Cortex of kidney (tissue), 1 donor: ENCODE measurements around the gene LSM7.

Experiments used
- DNase-seq: peaks from one replicate; lab custom pipeline; 2025; lab: John Stamatoyannopoulos, UW

The LSM7 gene

GRCh38 chr19:2338055-2338615 lies 9.7 kb upstream of the LSM7 start:
- no peak for DNase-seq

DNA sequence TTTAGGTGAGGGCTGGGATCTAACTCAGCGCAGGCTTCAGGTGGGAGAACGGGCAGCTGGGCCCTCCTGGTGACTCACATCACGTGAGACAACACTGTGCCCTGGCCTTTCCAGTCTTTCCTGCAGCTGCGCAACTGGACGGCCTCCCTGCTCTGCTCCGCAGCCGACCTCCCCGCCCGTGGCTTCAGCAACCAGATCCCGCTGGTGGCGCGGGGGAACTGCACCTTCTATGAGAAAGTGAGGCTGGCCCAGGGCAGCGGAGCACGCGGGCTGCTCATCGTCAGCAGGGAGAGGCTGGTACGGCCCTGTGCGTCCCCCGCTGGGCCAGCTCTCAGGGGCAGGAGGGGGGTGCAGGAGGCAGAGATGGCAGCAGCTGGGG lies 8.9 kb upstream of the LSM7 start:
- no peak for DNase-seq

GRCh38 chr19:2336528-2337328 lies 8.3 kb upstream of the LSM7 start:
- no peak for DNase-seq

- no peak for DNase-seq
These were observed 7.5 kb upstream of the LSM7 start for GRCh38 chr19:2335848-2336247.

- no peak for DNase-seq
These were observed 6.8 kb upstream of the LSM7 start for GRCh38 chr19:2334986-2335846.

DNA sequence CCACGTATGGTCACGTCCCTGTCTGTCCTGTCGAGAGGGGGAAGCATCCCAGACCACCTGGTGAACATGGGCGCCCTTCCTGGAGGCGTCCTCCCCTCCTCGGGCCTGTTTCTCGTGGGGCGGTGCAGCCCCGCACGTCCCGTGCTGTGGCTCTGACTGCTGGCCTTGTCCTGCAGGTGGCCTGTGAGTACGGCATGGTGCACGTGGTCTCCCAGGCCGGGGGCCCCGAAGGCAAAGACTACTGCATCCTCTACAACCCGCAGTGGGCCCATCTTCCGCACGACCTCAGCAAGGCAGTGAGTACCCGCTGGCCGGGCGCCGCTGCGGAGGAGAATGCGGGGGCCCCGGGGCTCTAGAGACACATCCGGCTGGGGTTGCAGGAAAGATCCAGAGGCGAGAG lies 6.0 kb upstream of the LSM7 start:
- DNase-seq = no peak

- DNase-seq = no peak
These were observed 5.4 kb upstream of the LSM7 start for GRCh38 chr19:2333807-2334211.

GRCh38 chr19:2333027-2333806 lies 4.8 kb upstream of the LSM7 start:
- no peak for DNase-seq

GRCh38 chr19:2332341-2333026 lies 4.1 kb upstream of the LSM7 start:
- no peak for DNase-seq

DNA sequence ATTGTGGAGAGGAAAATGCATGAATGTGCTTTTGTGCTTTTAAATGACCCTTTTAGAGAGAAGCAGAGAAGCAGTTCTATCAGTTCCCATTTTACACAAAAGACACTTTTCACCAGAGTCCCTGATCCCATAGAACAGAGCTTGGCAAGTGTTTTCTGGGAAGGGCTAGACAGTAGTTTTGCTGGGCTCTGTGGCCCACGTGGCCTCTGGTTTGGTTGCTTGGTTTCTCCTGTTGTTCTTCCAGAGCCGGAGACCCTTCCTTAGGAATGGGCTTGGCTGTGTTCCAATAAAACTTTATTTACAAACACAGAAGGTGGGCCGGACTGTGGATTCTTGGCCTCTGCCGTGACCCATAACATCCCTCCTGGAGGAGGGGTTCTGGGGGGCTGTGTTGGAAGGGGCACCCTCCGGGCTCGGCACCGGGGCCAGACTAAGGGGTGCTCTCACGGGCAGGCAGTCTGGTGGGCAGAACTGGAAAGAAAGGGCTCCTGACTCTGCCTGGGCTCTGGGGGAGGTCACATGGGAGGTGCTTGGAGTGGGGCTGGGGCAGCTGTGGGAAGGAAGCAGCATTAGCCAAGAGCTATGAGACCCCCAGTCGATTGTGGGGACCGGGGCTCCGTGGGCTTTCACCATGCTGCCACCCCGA lies 3.3 kb upstream of the LSM7 start:
- DNase-seq = no peak

- no peak for DNase-seq
These were observed 2.4 kb upstream of the LSM7 start for GRCh38 chr19:2330632-2331284.

DNA sequence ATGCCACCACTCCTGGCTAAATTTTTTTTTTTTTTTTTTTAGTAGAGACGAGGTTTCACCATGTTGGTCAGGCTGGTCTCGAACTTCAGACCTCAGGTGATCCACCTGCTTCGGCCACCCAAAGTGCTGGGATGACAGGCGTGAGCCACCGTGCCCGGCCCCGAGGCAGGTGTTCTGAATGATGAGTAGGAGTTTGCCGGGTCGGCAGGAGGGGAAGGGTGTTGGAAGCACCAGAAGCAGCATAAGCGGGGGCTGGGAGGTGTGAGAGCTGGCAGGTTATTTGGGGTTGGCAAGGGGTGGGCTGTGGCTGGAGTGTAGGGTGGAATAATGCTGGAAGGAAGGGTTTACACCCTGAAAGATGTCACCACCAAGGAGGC lies 1.9 kb upstream of the LSM7 start:
- DNase-seq = no peak

- no peak for DNase-seq
These were observed 1.1 kb upstream of the LSM7 start for GRCh38 chr19:2329501-2329916.

DNA sequence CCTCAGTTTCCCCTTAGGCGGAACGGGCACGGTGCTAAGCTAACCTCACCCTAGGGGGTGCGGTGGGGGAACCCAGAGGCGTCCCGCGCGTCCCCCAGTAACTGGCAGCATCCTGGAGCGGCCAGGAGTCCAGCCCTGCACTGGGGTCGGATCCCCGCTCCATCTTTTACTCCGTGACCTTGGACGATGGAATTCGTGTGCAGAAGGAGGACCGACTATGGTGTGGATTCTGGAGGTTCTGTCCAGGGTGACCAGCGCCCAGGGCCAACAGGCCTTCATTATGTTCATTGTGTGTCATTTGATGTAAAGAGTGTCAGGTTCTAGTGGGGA lies 728 bp upstream of the LSM7 start:
- DNase-seq = no peak

GRCh38 chr19:2327773-2328400 lies 499 bp downstream of the LSM7 start:
- DNase-seq = no peak

DNA sequence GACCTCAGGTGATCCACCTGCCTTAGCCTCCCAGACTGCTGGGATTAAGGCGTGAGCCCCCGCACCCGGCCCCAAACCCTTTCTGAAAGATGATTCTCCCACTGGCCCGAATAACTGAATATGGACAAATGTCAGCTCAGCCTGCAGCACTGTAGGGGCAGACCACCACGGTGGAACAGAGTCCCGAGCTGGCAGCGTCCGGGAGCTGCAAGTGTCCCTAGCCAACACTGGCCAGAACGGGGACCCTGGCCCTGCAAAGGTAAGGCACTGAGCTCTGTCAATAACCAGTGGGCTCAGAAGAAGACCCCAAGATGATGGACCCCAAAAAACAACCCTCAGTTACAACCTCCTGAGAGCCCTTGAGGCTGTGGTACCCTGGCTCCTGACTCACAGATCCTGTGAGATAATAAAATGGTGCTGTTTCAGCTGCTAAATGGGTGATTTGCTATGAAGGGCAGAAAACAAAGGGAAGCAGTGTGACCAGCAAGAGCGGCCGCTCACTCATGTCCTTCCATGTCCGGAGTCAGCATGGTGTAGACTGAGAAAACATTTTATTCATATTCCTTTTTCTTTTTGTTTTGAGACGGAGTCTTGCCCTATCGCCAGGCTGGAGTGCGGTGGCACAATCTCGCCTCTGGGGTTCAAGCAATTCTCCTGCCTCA lies 1.6 kb downstream of the LSM7 start:
- DNase-seq = no peak

DNA sequence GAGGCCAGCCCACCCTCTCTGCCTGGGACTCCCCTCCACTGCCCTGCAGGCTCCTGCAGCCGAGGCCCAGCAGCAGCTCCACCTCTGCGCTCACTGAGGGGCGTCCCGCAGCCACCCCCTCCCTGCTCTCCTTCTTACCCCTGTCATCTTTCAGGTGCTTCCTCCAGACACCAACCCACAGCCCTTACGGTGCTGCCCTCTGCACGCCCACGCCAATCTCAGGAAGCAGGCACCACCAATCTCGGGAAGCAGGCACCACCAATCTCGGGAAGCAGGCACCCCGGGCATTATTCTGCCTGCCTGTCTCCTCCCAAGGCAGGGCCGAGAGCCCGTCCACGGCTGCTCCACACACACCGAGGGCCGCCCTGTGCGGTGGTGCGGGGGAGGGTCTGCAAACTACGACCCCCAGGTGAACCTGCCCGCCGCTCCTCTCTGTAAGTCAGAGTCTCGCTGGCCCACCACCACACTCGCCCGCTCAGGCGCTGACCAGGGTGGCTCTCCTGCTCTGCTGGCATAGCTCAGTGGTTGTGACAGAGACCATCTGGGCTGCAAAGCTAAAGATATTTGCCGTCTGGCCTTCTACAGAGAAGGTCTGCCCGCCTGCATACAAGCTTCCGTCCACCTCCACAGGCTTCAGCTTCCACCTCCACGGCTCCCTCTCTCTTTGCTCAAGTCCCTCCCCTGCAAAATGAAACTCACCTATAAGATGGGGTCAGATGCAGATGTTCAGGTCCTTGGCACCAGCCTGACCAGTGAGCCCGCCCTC lies 2.9 kb downstream of the LSM7 start:
- no peak for DNase-seq

GRCh38 chr19:2324220-2324948 lies 4.0 kb downstream of the LSM7 start:
- DNase-seq = no peak
